H9 (cell line): ENCODE data around the gene KLHL1. TPM values are rescaled to one million over a fixed set of nuclear protein-coding genes. Genes with fewer than 3 reads are reported as not detected.

Experiments
- DNase-seq: peaks from one replicate; pipeline ENCODE4 v3.0.0-alpha.2; 2017
- H2AFZ ChIP-seq: one replicate; pipeline ENCODE4 v1.6.1; 2013; ENCODE audit warnings: mild to moderate bottlenecking, low read length, control low read depth, moderate library complexity
- H2AK5ac ChIP-seq: 2 replicates; pipeline ENCODE4 v1.6.1; 2013; ENCODE audit warnings: low read length, control low read depth, mixed read lengths; ENCODE audit not compliant: insufficient read length
- H2BK120ac ChIP-seq: one replicate; pipeline ENCODE4 v1.6.1; 2013; ENCODE audit warnings: low read depth, mild to moderate bottlenecking, low read length, control low read depth, inconsistent platforms; ENCODE audit not compliant: poor library complexity, severe bottlenecking
- H2BK12ac ChIP-seq: 2 replicates; pipeline ENCODE4 v1.6.1; 2013; ENCODE audit warnings: low read length, control low read depth, mixed read lengths, low read depth; ENCODE audit not compliant: insufficient read length
- H2BK15ac ChIP-seq: 2 replicates; pipeline ENCODE4 v1.6.1; 2013; ENCODE audit warnings: low read depth, low read length, control low read depth
- H2BK20ac ChIP-seq: one replicate; pipeline ENCODE4 v1.6.1; 2013; ENCODE audit warnings: low read depth, mild to moderate bottlenecking, low read length, control low read depth, inconsistent platforms; ENCODE audit not compliant: poor library complexity, severe bottlenecking
- H2BK5ac ChIP-seq: 2 replicates; pipeline ENCODE4 v1.6.1; 2013; ENCODE audit warnings: low read length, control low read depth, mixed read lengths; ENCODE audit not compliant: insufficient read length
- H3K14ac ChIP-seq: 2 replicates; pipeline ENCODE4 v1.6.1; 2013; ENCODE audit warnings: low read length, control low read depth; ENCODE audit not compliant: insufficient read depth
- H3K18ac ChIP-seq: 2 replicates; pipeline ENCODE4 v1.6.1; 2013; ENCODE audit warnings: low read depth, mild to moderate bottlenecking, mixed read lengths, low read length, control low read depth; ENCODE audit not compliant: insufficient read length
- H3K23ac ChIP-seq: 2 replicates; pipeline ENCODE4 v1.6.1; 2013; ENCODE audit warnings: low read length, control low read depth, mixed read lengths, low read depth; ENCODE audit not compliant: insufficient read length
- H3K23me2 ChIP-seq: 2 replicates; pipeline ENCODE4 v1.6.1; 2013; ENCODE audit warnings: low read depth, mild to moderate bottlenecking, mixed read lengths, low read length, control low read depth; ENCODE audit not compliant: insufficient read length, poor library complexity, severe bottlenecking
- H3K27ac ChIP-seq: 2 replicates; pipeline ENCODE4 v1.5.1; 2013; ENCODE audit warnings: low read length, control low read depth, mixed read lengths, low read depth; ENCODE audit not compliant: insufficient read length
- H3K27me3 ChIP-seq: 2 replicates; pipeline ENCODE4 v1.6.1; 2013; ENCODE audit warnings: low read length, control low read depth, inconsistent platforms; ENCODE audit not compliant: insufficient read depth
- H3K4ac ChIP-seq: 2 replicates; pipeline ENCODE4 v1.6.1; 2013; ENCODE audit warnings: low read depth, mild to moderate bottlenecking, control low read depth, inconsistent platforms, low read length, moderate library complexity
- H3K4me1 ChIP-seq: 2 replicates; pipeline ENCODE4 v1.6.1; 2013; ENCODE audit warnings: low read length, control low read depth, inconsistent platforms; ENCODE audit not compliant: insufficient read depth
- H3K4me2 ChIP-seq: 2 replicates; pipeline ENCODE4 v1.6.1; 2013; ENCODE audit warnings: low read length, control low read depth, mixed read lengths; ENCODE audit not compliant: insufficient read length, insufficient read depth
- H3K56ac ChIP-seq: 2 replicates; pipeline ENCODE4 v1.6.1; 2013; ENCODE audit warnings: low read depth, mild to moderate bottlenecking, mixed read lengths, low read length, control low read depth; ENCODE audit not compliant: insufficient read length
- H3K79me1 ChIP-seq: 2 replicates; pipeline ENCODE4 v1.6.1; 2013; ENCODE audit warnings: low read depth, mild to moderate bottlenecking, moderate library complexity, low read length, control low read depth, inconsistent platforms; ENCODE audit not compliant: insufficient read depth, poor library complexity, severe bottlenecking
- H3K79me2 ChIP-seq: 2 replicates; pipeline ENCODE4 v1.6.1; 2013; ENCODE audit warnings: low read length, control low read depth, inconsistent platforms; ENCODE audit not compliant: insufficient read depth
- H3K9ac ChIP-seq: 2 replicates; pipeline ENCODE4 v1.6.1; 2013; ENCODE audit warnings: low read length, control low read depth, mixed read lengths; ENCODE audit not compliant: insufficient read length; ENCODE audit errors: extremely low read depth
- H3K9me3 ChIP-seq: one replicate; pipeline ENCODE4 v1.6.1; 2013; ENCODE audit warnings: low read depth, low read length, inconsistent platforms; ENCODE audit not compliant: control insufficient read depth
- H3T11ph ChIP-seq: one replicate; pipeline ENCODE4 v1.6.1; 2013; ENCODE audit warnings: mild to moderate bottlenecking, low read length, control low read depth, inconsistent platforms
- H4K20me1 ChIP-seq: one replicate; pipeline ENCODE4 v1.6.1; 2013; ENCODE audit not compliant: control insufficient read depth, insufficient read length, insufficient read depth
- H4K5ac ChIP-seq: 2 replicates; pipeline ENCODE4 v1.6.1; 2013; ENCODE audit warnings: low read depth, mild to moderate bottlenecking, mixed read lengths, low read length, control low read depth; ENCODE audit not compliant: insufficient read length
- H4K8ac ChIP-seq: replicated peaks from 2 replicates; pipeline ENCODE4 v1.6.1; 2013; ENCODE audit warnings: low read length, control low read depth, mixed read lengths, low read depth; ENCODE audit not compliant: insufficient read length
- H4K91ac ChIP-seq: 2 replicates; pipeline ENCODE4 v1.6.1; 2013; ENCODE audit warnings: low read depth, mild to moderate bottlenecking, moderate library complexity, mixed read lengths, low read length, control low read depth; ENCODE audit not compliant: insufficient read length
- H3K27ac Mint-ChIP-seq, 3 experiments: 2 replicates in 2 of 3; 3 replicates in 1 of 3; pipeline ENCODE4 v1.8.0; 2020 to 2021; ENCODE audit warnings: mixed read lengths in 3 of 3, mild to moderate bottlenecking in 1 of 3, moderate library complexity in 1 of 3
- H3K27me3 Mint-ChIP-seq: 2 replicates; pipeline ENCODE4 v1.8.0; 2021; ENCODE audit warnings: low read depth, mild to moderate bottlenecking, moderate library complexity, mixed read lengths
- H3K36me3 Mint-ChIP-seq, 3 experiments: 2 replicates in 2 of 3; 3 replicates in 1 of 3; pipeline ENCODE4 v1.8.0; 2020 to 2021; ENCODE audit warnings: low read depth in 3 of 3, mixed read lengths in 3 of 3; ENCODE audit not compliant: insufficient read depth in 1 of 3
- H3K4me1 Mint-ChIP-seq, 2 experiments: 2 replicates each; pipeline ENCODE4 v1.8.0; 2020; ENCODE audit warnings: mixed read lengths in 2 of 2
- H3K4me3 Mint-ChIP-seq, 2 experiments: 2 replicates in 1 of 2; 3 replicates in 1 of 2; pipeline ENCODE4 v1.8.0; 2020 to 2021; ENCODE audit warnings: mild to moderate bottlenecking in 2 of 2, mixed read lengths in 2 of 2, moderate library complexity in 1 of 2
- H3K9me3 Mint-ChIP-seq, 2 experiments: 2 replicates in 1 of 2; 3 replicates in 1 of 2; pipeline ENCODE4 v1.8.0; 2020; ENCODE audit warnings: mild to moderate bottlenecking in 2 of 2, mixed read lengths in 2 of 2, moderate library complexity in 1 of 2
- CTCF ChIP-seq: fragments of 200-600 bp; sonication (generic); conservative IDR thresholded peaks from 3 replicates; pipeline ENCODE4 v1.8.0; 2021; ENCODE audit warnings: antibody characterized with exemption, mild to moderate bottlenecking
- WGBS: extraction: QIAGEN DNeasy Blood & Tissue Kit; methylation state at CpG from one replicate; pipeline ENCODE4 v1.1.7; 2013; ENCODE audit warnings: missing lambda C conversion rate, low lambda C conversion rate, mixed read lengths; ENCODE audit not compliant: insufficient read length; ENCODE audit errors: extremely low coverage; 5-methylcytosine and 5-hydroxymethylcytosine counted together
- total RNA-seq: library from RNA; stranded (reverse); gene quantifications from 2 replicates; pipeline ENCODE4 v1.2.1, GENCODE V29; 2021

KLHL1 gene
- total RNA-seq, 1 experiment from 2014 or later, result not detected

- Histone ChIP-seq H2AFZ (peak overlapping the region; percentile 80), H3K56ac (no peak overlapping the region), H4K91ac (no peak overlapping the region), H3K4me1 (peaks cover 5% of the 10 kb centered on the region; the same call in 1 of the 2 replicates), H2BK5ac (no peak overlapping the region), H3K23ac (no peak overlapping the region), H3K14ac (no peak overlapping the region), H2BK120ac (no peak overlapping the region), H3K9me3 (no peaks in the 10 kb centered on the region), H3K23me2 (no peaks in the 10 kb centered on the region), H2BK20ac (no peak overlapping the region), H3K9ac (no peak overlapping the region), H3K18ac (no peak overlapping the region), H2BK12ac (no peak overlapping the region), H3K4me2 (no peak overlapping the region), H4K5ac (no peak overlapping the region), H3K79me2 (no peaks in the 10 kb centered on the region), H4K8ac (no peak overlapping the region), H3K27me3 (no peaks in the 10 kb centered on the region), H3K27ac (no peak overlapping the region), H2BK15ac (no peak overlapping the region), H3K4ac (no peak overlapping the region), H4K20me1 (no peaks in the 10 kb centered on the region), H2AK5ac (no peak overlapping the region), H3K79me1 (no peaks in the 10 kb centered on the region), H3T11ph (no peak overlapping the region)
- Mint-ChIP-seq H3K4me3 (no peak overlapping the region), H3K27me3 (no peaks in the 10 kb centered on the region), H3K9me3 (peaks cover 0 to 3% of the 10 kb centered on the region in 2 experiments; a peak in 1 of 5 replicates), H3K36me3 (no peaks in the 10 kb centered on the region), H3K27ac (peak overlapping the region in 1 of 3 experiments; percentile 38; a peak in 3 of 7 replicates), H3K4me1 (peaks cover 9 to 10% of the 10 kb centered on the region in 2 experiments)
- peak; percentile 26 for DNase-seq
- no CpG with 5 or more reads among the region's 2 CpGs for WGBS
- no peak for TF ChIP-seq CTCF
These were observed 137.7 kb downstream of the KLHL1 start for GRCh38 chr13:69970520-69970919.
